Measurements from ENCODE around the gene BCAP31. TPM values are rescaled to one million over a fixed set of nuclear protein-coding genes. Genes with fewer than 3 reads are reported as not detected.
"Not testable (repeated sequence)": the region's sequence is repeated elsewhere in the genome, so short reads cannot be mapped to it uniquely, and the experiment has no call there.

Gene BCAP31
- polyA plus RNA-seq, 2 donors, result 98.8 to 185 TPM

DNA sequence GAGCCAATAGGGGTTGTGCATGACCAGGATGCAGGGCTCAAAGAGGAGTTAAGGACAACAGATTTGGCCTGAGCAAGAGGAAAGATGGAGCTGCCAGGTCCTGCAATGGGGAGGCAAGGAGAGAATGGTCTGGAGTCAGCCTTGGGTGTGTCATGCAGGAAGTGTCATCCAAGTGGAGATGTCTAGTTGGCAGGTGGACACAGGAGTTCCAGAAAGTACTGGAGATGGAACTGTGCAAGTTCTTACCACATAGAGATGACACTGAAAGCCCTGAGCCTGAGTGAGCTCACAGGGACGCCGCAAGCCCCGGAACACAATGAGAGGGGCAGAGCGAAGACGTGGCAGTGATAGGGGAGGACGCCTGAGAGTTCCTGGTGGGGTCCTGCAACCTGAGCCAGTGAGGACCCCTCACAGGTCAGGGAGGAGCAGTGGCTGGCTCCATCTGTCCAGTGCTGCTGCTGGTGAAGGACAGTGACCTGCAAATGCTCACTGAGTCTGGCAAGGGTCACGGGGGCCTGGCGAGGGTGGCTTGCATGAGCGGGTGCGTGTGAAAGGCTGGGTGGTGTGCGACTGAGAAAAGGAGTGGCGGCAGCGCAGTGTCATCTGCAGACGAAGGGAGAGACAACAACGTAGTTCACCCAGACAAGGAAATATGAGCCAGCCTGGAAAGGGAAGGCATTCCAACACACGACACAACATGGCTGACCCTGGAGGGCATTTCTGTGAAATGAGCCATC is 27.0 kb downstream of the BCAP31 start:
- H3K4me3 ChIP-seq (ENCODE audit: low read depth in 1 of 2, low read length in 2 of 2); H3K9me3 ChIP-seq (ENCODE audit: control insufficient read depth in 2 of 2, insufficient read depth in 1 of 2, low read depth in 1 of 2, low read length in 1 of 2); H3K4me1 ChIP-seq (ENCODE audit: control insufficient read depth in 2 of 2, insufficient read depth in 2 of 2, low read length in 1 of 2); H3K27me3 ChIP-seq (ENCODE audit: control insufficient read depth in 1 of 2, insufficient read depth in 2 of 2, low read length in 2 of 2): not testable (repeated sequence)
- 73 to 77% methylated on average over 16 of the region's 16 CpGs for WGBS, 2 donors
- Histone ChIP-seq H3K36me3 (ENCODE audit: control insufficient read depth in 2 of 2, insufficient read depth in 2 of 2, low read length in 1 of 2) (peaks cover 0 to 15% of the 10 kb centered on the region in 2 donors), H3K27ac (ENCODE audit: low read depth in 2 of 2, low read length in 1 of 2) (peak overlapping the region in 1 of 2 donors; percentile 24)

DNA sequence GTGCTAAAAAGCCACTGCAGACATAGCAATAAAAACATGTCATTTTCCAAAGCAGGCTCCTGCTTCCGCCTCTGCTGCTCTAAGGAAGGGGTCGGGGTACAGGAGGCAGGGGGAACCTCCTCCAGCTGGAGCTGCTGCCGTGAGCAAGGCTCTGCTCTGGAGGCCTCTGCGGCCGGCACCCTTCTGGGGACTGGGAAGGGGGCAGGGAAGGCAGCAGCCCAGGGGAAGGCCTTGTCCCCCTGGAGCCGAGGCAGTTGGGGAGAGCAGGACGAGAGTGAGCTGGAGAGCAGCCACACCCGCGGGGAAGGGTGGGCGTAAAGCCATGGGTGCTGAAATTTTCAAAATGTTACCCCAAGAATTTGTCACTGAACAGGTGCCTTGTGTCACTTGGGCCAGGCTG is 27.6 kb downstream of the BCAP31 start:
- not testable (repeated sequence) for H3K4me3 ChIP-seq (ENCODE audit: low read depth in 1 of 2, low read length in 2 of 2); H3K4me1 ChIP-seq (ENCODE audit: control insufficient read depth in 2 of 2, insufficient read depth in 2 of 2, low read length in 1 of 2); H3K27ac ChIP-seq (ENCODE audit: low read depth in 2 of 2, low read length in 1 of 2); H3K27me3 ChIP-seq (ENCODE audit: control insufficient read depth in 1 of 2, insufficient read depth in 2 of 2, low read length in 2 of 2); H3K9me3 ChIP-seq (ENCODE audit: control insufficient read depth in 2 of 2, insufficient read depth in 1 of 2, low read depth in 1 of 2, low read length in 1 of 2)
- H3K36me3 ChIP-seq (ENCODE audit: control insufficient read depth in 2 of 2, insufficient read depth in 2 of 2, low read length in 1 of 2), result peaks cover 0 to 12% of the 10 kb centered on the region in 2 donors
- WGBS, 2 donors, result 71% methylated on average over 10 of the region's 10 CpGs

DNA sequence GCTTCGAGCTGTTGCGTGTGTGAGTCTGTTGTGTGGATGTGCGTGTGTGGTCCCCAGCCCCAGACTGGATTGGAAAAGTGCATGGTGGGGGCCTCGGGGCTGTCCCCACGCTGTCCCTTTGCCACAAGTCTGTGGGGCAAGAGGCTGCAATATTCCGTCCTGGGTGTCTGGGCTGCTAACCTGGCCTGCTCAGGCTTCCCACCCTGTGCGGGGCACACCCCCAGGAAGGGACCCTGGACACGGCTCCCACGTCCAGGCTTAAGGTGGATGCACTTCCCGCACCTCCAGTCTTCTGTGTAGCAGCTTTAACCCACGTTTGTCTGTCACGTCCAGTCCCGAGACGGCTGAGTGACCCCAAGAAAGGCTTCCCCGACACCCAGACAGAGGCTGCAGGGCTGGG is 28.1 kb downstream of the BCAP31 start:
- no peaks in the 10 kb centered on the region for H3K27me3 ChIP-seq (ENCODE audit: control insufficient read depth in 1 of 2, insufficient read depth in 2 of 2, low read length in 2 of 2)
- H3K36me3 ChIP-seq (ENCODE audit: control insufficient read depth in 2 of 2, insufficient read depth in 2 of 2, low read length in 1 of 2), result peaks cover 0 to 11% of the 10 kb centered on the region in 2 donors
- H3K9me3 ChIP-seq (ENCODE audit: control insufficient read depth in 2 of 2, insufficient read depth in 1 of 2, low read depth in 1 of 2, low read length in 1 of 2), result no peaks in the 10 kb centered on the region
- no peak overlapping the region for H3K27ac ChIP-seq (ENCODE audit: low read depth in 2 of 2, low read length in 1 of 2)
- H3K4me1 ChIP-seq (ENCODE audit: control insufficient read depth in 2 of 2, insufficient read depth in 2 of 2, low read length in 1 of 2), result peaks cover 0 to 8% of the 10 kb centered on the region in 2 donors
- WGBS, 2 donors, result 74 to 80% methylated on average over 15 of the region's 15 CpGs
- H3K4me3 ChIP-seq (ENCODE audit: low read depth in 1 of 2, low read length in 2 of 2), result no peak overlapping the region

DNA sequence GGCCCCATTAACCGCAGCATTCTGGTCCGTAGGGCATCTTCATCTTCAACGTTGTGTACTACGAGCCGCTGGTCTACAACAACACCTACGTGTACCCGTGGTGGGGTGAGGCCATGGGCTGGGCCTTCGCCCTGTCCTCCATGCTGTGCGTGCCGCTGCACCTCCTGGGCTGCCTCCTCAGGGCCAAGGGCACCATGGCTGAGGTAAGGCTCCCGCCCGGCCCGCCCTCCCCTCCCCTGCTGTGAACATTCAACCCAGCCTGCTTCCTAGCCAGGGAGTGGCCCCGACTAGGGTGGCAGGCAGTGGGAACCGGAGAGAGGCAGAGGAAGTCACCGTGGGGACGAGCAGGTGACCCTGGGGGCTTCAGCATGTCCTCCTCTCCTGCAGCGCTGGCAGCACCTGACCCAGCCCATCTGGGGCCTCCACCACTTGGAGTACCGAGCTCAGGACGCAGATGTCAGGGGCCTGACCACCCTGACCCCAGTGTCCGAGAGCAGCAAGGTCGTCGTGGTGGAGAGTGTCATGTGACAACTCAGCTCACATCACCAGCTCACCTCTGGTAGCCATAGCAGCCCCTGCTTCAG is 29.4 kb downstream of the BCAP31 start:
- H3K4me1 ChIP-seq (ENCODE audit: control insufficient read depth in 2 of 2, insufficient read depth in 2 of 2, low read length in 1 of 2), result peaks cover 0 to 6% of the 10 kb centered on the region in 2 donors
- peaks cover 0 to 5% of the 10 kb centered on the region in 2 donors for H3K36me3 ChIP-seq (ENCODE audit: control insufficient read depth in 2 of 2, insufficient read depth in 2 of 2, low read length in 1 of 2)
- no peaks in the 10 kb centered on the region for H3K27me3 ChIP-seq (ENCODE audit: control insufficient read depth in 1 of 2, insufficient read depth in 2 of 2, low read length in 2 of 2)
- no peak overlapping the region for H3K4me3 ChIP-seq (ENCODE audit: low read depth in 1 of 2, low read length in 2 of 2)
- 65 to 76% methylated on average over 23 of the region's 23 CpGs for WGBS, 2 donors
- H3K9me3 ChIP-seq (ENCODE audit: control insufficient read depth in 2 of 2, insufficient read depth in 1 of 2, low read depth in 1 of 2, low read length in 1 of 2), result no peaks in the 10 kb centered on the region
- H3K27ac ChIP-seq (ENCODE audit: low read depth in 2 of 2, low read length in 1 of 2), result no peak overlapping the region

DNA sequence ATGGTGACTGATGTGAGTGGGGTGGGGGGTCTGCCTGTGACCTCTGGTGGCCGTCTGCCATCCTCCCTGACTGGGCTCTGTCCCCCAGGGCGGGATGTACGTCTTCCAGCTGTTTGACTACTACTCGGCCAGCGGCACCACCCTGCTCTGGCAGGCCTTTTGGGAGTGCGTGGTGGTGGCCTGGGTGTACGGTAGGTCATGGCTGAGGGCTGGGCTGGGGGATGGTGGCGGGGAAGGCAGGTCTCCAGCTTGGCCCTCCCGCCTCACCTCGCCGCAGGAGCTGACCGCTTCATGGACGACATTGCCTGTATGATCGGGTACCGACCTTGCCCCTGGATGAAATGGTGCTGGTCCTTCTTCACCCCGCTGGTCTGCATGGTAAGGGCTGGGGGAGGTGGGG is 29.9 kb downstream of the BCAP31 start:
- 69 to 84% methylated on average over 16 of the region's 16 CpGs for WGBS, 2 donors
- H3K27me3 ChIP-seq (ENCODE audit: control insufficient read depth in 1 of 2, insufficient read depth in 2 of 2, low read length in 2 of 2); H3K4me3 ChIP-seq (ENCODE audit: low read depth in 1 of 2, low read length in 2 of 2); H3K4me1 ChIP-seq (ENCODE audit: control insufficient read depth in 2 of 2, insufficient read depth in 2 of 2, low read length in 1 of 2); H3K9me3 ChIP-seq (ENCODE audit: control insufficient read depth in 2 of 2, insufficient read depth in 1 of 2, low read depth in 1 of 2, low read length in 1 of 2); H3K36me3 ChIP-seq (ENCODE audit: control insufficient read depth in 2 of 2, insufficient read depth in 2 of 2, low read length in 1 of 2): not testable (repeated sequence)
- H3K27ac ChIP-seq (ENCODE audit: low read depth in 2 of 2, low read length in 1 of 2), result peak overlapping the region in 1 of 2 donors; percentile 37

DNA sequence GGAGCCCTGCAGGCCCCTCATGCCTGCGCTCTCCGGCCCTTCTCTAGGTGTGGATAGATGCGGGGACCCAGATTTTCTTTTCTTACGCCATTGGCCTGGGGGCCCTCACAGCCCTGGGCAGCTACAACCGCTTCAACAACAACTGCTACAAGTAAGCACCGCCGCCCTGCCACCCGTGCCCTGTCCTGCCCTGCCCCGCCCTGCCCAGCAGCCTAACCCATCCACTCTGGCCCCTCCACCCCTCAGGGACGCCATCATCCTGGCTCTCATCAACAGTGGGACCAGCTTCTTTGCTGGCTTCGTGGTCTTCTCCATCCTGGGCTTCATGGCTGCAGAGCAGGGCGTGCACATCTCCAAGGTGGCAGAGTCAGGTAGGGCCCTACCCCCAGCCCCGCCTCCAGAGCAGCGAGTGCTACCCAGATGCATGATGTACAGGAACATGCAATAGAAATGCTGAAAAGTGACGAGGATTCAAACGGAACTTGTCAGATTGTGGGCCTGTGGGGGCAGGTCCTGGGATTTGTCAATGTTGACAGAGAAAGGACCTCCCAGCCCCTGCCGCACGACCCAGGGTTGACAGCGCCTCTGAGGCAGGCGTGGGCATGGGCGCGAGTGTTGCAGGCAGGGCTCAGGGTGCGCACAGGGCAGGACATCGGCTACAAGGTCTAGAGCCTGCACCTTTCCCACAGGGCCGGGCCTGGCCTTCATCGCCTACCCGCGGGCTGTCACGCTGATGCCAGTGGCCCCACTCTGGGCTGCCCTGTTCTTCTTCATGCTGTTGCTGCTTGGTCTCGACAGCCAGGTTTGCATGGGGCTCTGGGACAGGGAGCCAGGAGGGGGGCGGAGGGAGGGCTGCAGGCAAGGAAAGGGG is 30.7 kb downstream of the BCAP31 start:
- peak overlapping the region in 1 of 2 donors; percentile 24 for H3K27ac ChIP-seq (ENCODE audit: low read depth in 2 of 2, low read length in 1 of 2)
- peaks cover 0 to 6% of the 10 kb centered on the region in 2 donors for H3K4me1 ChIP-seq (ENCODE audit: control insufficient read depth in 2 of 2, insufficient read depth in 2 of 2, low read length in 1 of 2)
- 53 to 74% methylated on average over 22 to 31 of the region's 31 CpGs for WGBS, 2 donors

DNA sequence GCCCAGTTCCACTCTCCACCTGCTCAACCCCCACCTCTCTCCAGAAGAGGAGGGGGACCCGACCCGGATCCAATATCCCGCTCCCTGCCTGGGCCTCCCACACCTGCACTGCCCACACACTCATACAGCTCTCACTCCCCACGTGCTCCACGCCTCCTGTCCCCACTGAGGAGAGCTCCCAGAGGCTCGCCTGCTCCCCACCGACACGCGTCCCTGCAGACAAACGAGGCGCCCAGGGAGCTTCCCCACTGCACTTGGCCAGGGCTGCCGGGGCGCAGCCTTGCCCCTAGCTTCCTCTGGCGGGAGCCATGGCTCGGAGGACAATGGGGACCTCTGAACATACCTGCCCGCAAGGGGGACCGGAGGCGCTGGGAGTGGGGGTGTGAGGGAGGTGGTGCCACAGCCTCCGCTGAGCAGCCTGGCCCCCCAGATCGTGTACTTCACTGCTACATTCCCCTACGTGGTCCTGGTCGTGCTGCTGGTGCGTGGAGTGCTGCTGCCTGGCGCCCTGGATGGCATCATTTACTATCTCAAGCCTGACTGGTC is 31.5 kb downstream of the BCAP31 start:
- no peak overlapping the region for H3K27ac ChIP-seq (ENCODE audit: low read depth in 2 of 2, low read length in 1 of 2)
- no peak overlapping the region for H3K4me3 ChIP-seq (ENCODE audit: low read depth in 1 of 2, low read length in 2 of 2)
- 52 to 67% methylated on average over 23 to 24 of the region's 24 CpGs for WGBS, 2 donors
- H3K4me1 ChIP-seq (ENCODE audit: control insufficient read depth in 2 of 2, insufficient read depth in 2 of 2, low read length in 1 of 2), result peaks cover 0 to 6% of the 10 kb centered on the region in 2 donors
- H3K27me3 ChIP-seq (ENCODE audit: control insufficient read depth in 1 of 2, insufficient read depth in 2 of 2, low read length in 2 of 2), result no peaks in the 10 kb centered on the region
- no peaks in the 10 kb centered on the region for H3K9me3 ChIP-seq (ENCODE audit: control insufficient read depth in 2 of 2, insufficient read depth in 1 of 2, low read depth in 1 of 2, low read length in 1 of 2)
- peaks cover 0 to 3% of the 10 kb centered on the region in 2 donors for H3K36me3 ChIP-seq (ENCODE audit: control insufficient read depth in 2 of 2, insufficient read depth in 2 of 2, low read length in 1 of 2)

More for the DNA sequence above, 30.7 kb downstream of the BCAP31 start:
- Histone ChIP-seq H3K27me3 (ENCODE audit: control insufficient read depth in 1 of 2, insufficient read depth in 2 of 2, low read length in 2 of 2) (no peaks in the 10 kb centered on the region), H3K4me3 (ENCODE audit: low read depth in 1 of 2, low read length in 2 of 2) (no peak overlapping the region), H3K9me3 (ENCODE audit: control insufficient read depth in 2 of 2, insufficient read depth in 1 of 2, low read depth in 1 of 2, low read length in 1 of 2) (no peaks in the 10 kb centered on the region), H3K36me3 (ENCODE audit: control insufficient read depth in 2 of 2, insufficient read depth in 2 of 2, low read length in 1 of 2) (peaks cover 0 to 5% of the 10 kb centered on the region in 2 donors)

DNA sequence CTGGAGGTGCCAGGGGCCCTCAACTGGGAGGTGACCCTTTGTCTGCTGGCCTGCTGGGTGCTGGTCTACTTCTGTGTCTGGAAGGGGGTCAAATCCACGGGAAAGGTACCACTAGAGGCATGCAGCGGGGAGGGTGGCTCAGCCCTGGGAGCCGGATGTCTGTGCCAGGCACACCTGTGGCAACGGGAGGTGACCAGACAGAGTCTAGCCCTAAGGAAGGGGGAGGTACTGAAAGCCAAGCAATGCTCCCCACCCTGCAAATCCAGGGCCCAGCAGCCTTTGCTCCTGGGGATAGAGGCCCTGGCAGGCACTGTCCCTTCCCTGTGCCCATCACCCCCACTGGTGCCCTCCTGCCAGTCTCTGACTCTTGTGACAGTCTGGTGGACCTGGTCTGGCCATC is 32.2 kb downstream of the BCAP31 start:
- Histone ChIP-seq H3K9me3 (ENCODE audit: control insufficient read depth in 2 of 2, insufficient read depth in 1 of 2, low read depth in 1 of 2, low read length in 1 of 2) (no peaks in the 10 kb centered on the region), H3K27me3 (ENCODE audit: control insufficient read depth in 1 of 2, insufficient read depth in 2 of 2, low read length in 2 of 2) (no peaks in the 10 kb centered on the region), H3K4me3 (ENCODE audit: low read depth in 1 of 2, low read length in 2 of 2) (no peak overlapping the region), H3K27ac (ENCODE audit: low read depth in 2 of 2, low read length in 1 of 2) (no peak overlapping the region), H3K4me1 (ENCODE audit: control insufficient read depth in 2 of 2, insufficient read depth in 2 of 2, low read length in 1 of 2) (peaks cover 0 to 6% of the 10 kb centered on the region in 2 donors), H3K36me3 (ENCODE audit: control insufficient read depth in 2 of 2, insufficient read depth in 2 of 2, low read length in 1 of 2) (peaks cover 0 to 3% of the 10 kb centered on the region in 2 donors)
- WGBS, 2 donors, result 53 to 55% methylated on average over 4 of the region's 4 CpGs

DNA sequence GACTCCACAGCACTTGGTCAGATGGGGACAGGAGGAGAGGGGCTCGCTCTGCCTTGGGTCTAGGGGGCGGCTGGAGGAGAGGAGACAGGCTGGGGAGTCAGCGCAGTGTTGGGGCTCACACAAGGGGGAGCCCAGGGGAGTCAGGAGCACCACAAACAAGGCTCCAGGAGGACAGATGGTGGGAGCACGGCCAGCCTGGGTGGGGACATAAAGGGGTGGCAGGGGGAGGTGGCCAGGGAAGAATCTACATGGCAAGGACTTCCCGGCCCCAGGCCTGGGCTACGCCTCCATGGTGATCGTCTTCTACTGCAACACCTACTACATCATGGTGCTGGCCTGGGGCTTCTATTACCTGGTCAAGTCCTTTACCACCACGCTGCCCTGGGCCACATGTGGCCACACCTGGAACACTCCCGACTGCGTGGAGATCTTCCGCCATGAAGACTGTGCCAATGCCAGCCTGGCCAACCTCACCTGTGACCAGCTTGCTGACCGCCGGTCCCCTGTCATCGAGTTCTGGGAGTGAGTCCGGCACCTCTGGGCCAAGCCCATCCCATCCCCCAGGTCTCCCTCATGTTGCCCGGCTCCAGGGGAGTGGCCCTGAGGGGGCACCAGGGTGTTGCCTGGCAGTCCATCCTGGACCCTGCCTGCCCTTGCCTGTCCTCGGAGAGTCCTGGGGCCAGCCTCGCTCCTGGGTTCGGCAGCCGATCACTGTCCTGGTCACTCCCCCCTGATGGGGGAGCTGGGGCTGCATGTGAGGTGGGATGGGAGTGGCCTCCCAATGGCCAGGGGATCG is 33.0 kb downstream of the BCAP31 start:
- not testable (repeated sequence) for H3K4me1 ChIP-seq (ENCODE audit: control insufficient read depth in 2 of 2, insufficient read depth in 2 of 2, low read length in 1 of 2); H3K36me3 ChIP-seq (ENCODE audit: control insufficient read depth in 2 of 2, insufficient read depth in 2 of 2, low read length in 1 of 2); H3K27ac ChIP-seq (ENCODE audit: low read depth in 2 of 2, low read length in 1 of 2); H3K4me3 ChIP-seq (ENCODE audit: low read depth in 1 of 2, low read length in 2 of 2); H3K9me3 ChIP-seq (ENCODE audit: control insufficient read depth in 2 of 2, insufficient read depth in 1 of 2, low read depth in 1 of 2, low read length in 1 of 2); H3K27me3 ChIP-seq (ENCODE audit: control insufficient read depth in 1 of 2, insufficient read depth in 2 of 2, low read length in 2 of 2)
- 68 to 83% methylated on average over 19 to 21 of the region's 21 CpGs for WGBS, 2 donors

Measured in esophagus (tissue), 2 donors.